ENCODE data around the gene FOXL2NB. TPM values are rescaled to one million over a fixed set of nuclear protein-coding genes. Genes with fewer than 3 reads are reported as not detected.

FOXL2NB gene
- total RNA-seq, 6 experiments from 2014 or later, result not detected

- DNase-seq, result no peak
- no peak overlapping the region for H3K27ac ChIP-seq
- intact Hi-C loops (cut with DNase I), result no loop called here
- H3K27me3 ChIP-seq, result no peaks in the 10 kb centered on the region
- no peaks in the 10 kb centered on the region for H3K36me3 ChIP-seq
- ATAC-seq, result no peak
- no peak overlapping the region for H3K4me3 ChIP-seq
- TF ChIP-seq POLR2A (IDR thresholded peaks at IDR 0.05) (no peak), CTCF (IDR thresholded peaks at IDR 0.05) (no peak)
- H3K9me3 ChIP-seq, result no peaks in the 10 kb centered on the region
- H3K4me1 ChIP-seq, result no peaks in the 10 kb centered on the region
Measured at GRCh38 chr3:138964923-138965322, 17.9 kb downstream of the FOXL2NB start.

GRCh38 chr3:138971766-138972320, 24.8 kb downstream of the FOXL2NB start:
- no peaks in the 10 kb centered on the region for H3K4me1 ChIP-seq
- H3K4me3 ChIP-seq, result no peak overlapping the region
- ATAC-seq (no peak), DNase-seq (no peak)
- no peaks in the 10 kb centered on the region for H3K36me3 ChIP-seq
- H3K9me3 ChIP-seq, result no peaks in the 10 kb centered on the region
- WGBS (ENCODE audit: insufficient coverage, low coverage, low lambda C conversion rate, missing lambda C conversion rate), result 29% methylated on average over 1 of the region's 6 CpGs
- intact Hi-C loops (cut with DNase I), result no loop called here
- H3K27me3 ChIP-seq, result no peaks in the 10 kb centered on the region
- no peak overlapping the region for H3K27ac ChIP-seq
- TF ChIP-seq POLR2A (IDR thresholded peaks at IDR 0.05) (no peak), CTCF (IDR thresholded peaks at IDR 0.05) (no peak)

GRCh38 chr3:138972941-138973340, 25.9 kb downstream of the FOXL2NB start:
- Histone ChIP-seq H3K27me3 (no peaks in the 10 kb centered on the region), H3K9me3 (no peaks in the 10 kb centered on the region), H3K4me3 (no peak overlapping the region), H3K36me3 (no peaks in the 10 kb centered on the region), H3K4me1 (no peaks in the 10 kb centered on the region), H3K27ac (no peak overlapping the region)
- TF ChIP-seq CTCF (IDR thresholded peaks at IDR 0.05), result no peak
- TF ChIP-seq POLR2A (IDR thresholded peaks at IDR 0.05), result no peak
- ATAC-seq, result no peak
- no peak for DNase-seq
- 58% methylated on average over 2 of the region's 5 CpGs for WGBS (ENCODE audit: insufficient coverage, low coverage, low lambda C conversion rate, missing lambda C conversion rate)
- intact Hi-C loops (cut with DNase I), result no loop called here

- ATAC-seq, result no peak
- 17% methylated on average over 1 of the region's 5 CpGs for WGBS (ENCODE audit: insufficient coverage, low coverage, low lambda C conversion rate, missing lambda C conversion rate)
- TF ChIP-seq POLR2A (IDR thresholded peaks at IDR 0.05) (no peak), CTCF (IDR thresholded peaks at IDR 0.05) (no peak)
- intact Hi-C loops (cut with DNase I), result no loop called here
- Histone ChIP-seq H3K4me3 (no peak overlapping the region), H3K27ac (no peak overlapping the region), H3K4me1 (no peaks in the 10 kb centered on the region), H3K9me3 (no peaks in the 10 kb centered on the region), H3K36me3 (no peaks in the 10 kb centered on the region), H3K27me3 (no peaks in the 10 kb centered on the region)
- DNase-seq, result no peak
Measured at GRCh38 chr3:138974462-138974861, 27.4 kb downstream of the FOXL2NB start.

GRCh38 chr3:138975351-138975750, 28.3 kb downstream of the FOXL2NB start:
- intact Hi-C loops (cut with DNase I), result no loop called here
- H3K9me3 ChIP-seq, result no peaks in the 10 kb centered on the region
- H3K4me1 ChIP-seq, result no peaks in the 10 kb centered on the region
- no peak overlapping the region for H3K4me3 ChIP-seq
- H3K36me3 ChIP-seq, result no peaks in the 10 kb centered on the region
- TF ChIP-seq CTCF (IDR thresholded peaks at IDR 0.05), result no peak
- no peak for TF ChIP-seq POLR2A (IDR thresholded peaks at IDR 0.05)
- no peak for ATAC-seq
- WGBS (ENCODE audit: insufficient coverage, low coverage, low lambda C conversion rate, missing lambda C conversion rate), result 90% methylated on average over 2 of the region's 8 CpGs
- H3K27me3 ChIP-seq, result no peaks in the 10 kb centered on the region
- H3K27ac ChIP-seq, result no peak overlapping the region
- DNase-seq, result no peak
